Amygdala (tissue), 56 donors: Measurements from ENCODE around the gene CSTPP1.
"Not testable (repeated sequence)": the region's sequence is repeated elsewhere in the genome, so short reads cannot be mapped to it uniquely, and the experiment has no call there.

Experiments used
- DNase-seq, 56 donors: peaks; one replicate each; lab custom pipeline; 2025; lab: John Stamatoyannopoulos, UW

Gene CSTPP1

DNA sequence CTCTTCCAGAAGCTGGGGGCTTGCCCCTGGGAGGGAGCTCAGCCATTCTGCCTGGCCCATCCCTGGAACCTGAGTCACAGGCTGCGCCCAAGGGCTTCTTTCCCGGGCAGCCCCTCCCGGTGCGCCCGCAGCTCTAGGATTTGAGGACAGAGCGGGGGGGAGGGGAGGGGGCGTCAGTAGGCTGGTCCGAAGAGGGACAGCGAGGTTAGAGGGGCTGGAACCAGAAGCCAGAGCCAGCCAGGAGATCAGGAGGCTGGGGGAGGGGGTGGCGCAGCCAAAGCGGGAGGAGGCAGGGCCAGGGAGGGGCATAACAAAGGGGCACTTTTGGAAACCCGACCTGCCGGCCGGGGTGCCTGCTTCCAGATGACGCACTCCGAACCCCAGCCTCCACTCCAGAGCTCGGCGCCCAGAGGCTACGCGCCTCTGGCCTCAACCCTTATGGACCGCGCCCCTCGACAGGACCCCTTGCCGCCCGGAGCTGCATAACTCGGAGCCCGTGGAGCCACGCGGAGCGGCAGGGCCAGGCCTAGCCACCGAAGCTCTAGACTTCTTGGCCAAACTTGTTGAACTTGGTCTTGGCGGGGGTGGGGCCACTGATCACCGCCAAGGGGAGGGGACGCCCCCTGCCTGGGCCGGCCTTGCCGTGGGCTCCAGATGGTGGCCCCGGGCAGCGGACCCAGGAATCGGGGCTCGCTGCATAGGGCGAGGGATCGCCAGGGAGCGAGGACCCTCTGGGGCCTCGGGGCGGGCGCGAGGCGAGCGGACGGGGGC lies 248.9 kb downstream of the CSTPP1 start:
- peak in 27 of 56 donors; percentile 10 to 72 (median 53) for DNase-seq

DNA sequence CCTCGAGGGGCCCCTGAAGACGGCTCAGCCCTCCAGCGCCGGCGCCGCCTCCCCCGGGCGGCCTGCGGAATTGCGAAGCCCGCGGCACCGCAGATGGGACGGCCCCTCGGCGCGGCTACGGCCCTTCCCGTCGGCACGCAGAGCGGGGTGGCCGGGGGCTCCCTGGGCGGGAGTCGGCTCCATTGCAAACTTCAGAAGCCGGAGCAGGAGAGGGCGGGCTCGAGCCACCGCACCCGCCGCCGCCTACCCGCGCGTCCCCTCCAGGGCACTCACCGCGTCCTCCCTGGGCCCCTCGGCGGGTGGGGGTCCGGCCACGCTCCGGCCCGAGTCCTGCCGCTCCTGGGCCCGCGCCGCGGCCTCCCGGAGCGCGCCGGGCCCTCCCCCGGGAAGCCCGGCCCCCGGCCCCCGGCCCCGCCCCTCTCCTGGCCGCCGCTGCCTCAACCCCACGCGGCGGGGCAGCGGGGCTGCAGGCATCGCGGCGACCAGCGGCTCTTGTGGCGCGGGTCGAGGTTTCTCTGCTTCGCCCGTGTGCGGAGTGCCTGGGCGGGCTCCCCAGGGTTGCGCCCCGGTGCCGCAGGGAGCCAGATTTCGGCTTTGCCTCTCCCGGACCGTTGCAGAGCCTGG lies 249.6 kb downstream of the CSTPP1 start, which contains the start of gene PACSIN3:
Gene PACSIN3, minus strand, starts transcription at position 359 of the 624 bp plus-strand sequence. CDS start 3,707 bp downstream, outside the sequence.
- peak in 11 of 56 donors; percentile 14 to 60 (median 35) for DNase-seq

DNA sequence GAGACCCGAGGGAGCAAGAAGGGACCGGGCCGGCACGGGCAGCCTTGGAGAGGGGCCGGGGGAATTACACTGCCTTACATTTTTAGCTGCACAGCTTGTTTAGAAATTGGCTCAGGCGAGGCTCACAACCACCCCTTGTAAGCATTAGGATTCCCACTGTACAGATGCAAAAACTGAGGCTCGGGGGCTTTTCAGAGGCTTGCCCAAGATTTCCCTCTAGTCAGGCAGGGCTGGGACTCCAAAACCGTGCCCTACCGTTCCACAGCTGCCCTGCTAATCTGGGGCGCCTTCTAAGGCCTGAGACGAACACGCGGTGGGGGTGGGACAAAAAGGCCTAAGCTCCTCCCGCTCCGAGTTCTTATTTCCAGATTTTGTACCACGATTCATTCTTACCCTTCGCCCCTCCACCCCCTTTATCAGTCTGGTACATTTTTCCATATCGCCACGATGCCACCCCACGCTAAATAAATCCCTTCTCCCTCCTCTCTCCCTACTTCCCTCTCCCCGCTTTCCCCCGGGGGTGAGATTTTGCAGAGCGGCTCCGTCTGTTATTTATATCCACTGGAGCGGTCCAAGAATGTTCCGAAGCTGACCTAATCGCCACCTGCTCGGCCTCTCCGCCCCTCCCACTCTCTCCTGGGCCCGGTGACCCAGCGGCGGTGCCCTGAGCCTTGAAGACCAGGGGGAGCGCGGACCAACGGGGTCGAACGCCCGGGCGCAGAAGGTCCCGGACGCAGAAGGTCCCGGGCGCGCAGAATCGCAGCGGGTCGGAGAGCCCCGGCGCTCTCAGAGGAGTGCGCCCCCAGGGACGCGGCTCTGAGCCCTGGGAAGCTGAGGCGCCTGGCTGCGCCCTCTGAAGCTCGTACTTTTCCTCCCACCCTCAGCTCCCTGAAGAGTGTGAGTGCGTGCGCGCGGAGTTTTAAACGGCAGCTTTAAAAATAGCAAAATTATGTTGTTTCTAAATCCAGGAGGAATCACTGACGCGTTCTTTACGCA lies 250.4 kb downstream of the CSTPP1 start:
- peak in 17 of 56 donors; percentile 16 to 62 (median 34) for DNase-seq

DNA sequence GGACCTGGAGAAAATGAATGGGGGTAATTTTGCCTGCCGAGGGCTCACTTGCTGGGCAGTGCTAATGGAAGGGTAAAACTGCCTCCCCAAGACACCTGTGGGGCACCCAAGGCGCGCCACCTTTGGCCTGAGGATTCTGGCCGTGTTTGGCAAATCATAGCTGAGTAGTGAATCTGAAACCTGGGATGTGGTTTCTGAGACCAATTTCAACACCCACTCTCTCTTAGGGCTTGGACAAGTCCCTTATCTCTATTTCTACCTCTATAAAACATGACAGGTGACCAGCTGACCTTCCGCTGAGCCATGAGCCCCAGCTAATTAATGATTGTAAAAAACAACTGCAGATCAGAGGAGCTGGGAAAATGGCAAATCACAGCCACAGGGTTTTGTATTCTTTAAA lies 251.2 kb downstream of the CSTPP1 start:
- no peak for DNase-seq

DNA sequence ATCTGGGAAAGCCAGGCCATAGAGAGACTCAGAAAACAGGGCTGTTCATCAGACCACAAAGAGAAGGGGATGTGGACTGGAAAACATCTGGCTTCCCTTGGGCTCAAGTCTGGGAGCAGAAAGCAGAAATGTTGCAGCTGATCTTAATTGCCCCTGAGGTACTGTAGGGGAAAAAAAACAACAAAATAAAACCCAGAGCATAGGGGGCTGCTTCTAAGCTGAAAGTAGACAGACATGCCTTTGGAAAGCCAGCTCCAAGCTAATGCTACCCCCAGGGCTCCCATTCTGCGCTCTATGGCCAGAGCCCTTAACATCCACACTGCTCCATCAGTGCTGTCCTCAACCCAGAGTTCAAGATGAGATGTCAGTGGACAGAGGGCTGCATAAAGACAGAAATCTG lies 251.7 kb downstream of the CSTPP1 start:
- no peak for DNase-seq

DNA sequence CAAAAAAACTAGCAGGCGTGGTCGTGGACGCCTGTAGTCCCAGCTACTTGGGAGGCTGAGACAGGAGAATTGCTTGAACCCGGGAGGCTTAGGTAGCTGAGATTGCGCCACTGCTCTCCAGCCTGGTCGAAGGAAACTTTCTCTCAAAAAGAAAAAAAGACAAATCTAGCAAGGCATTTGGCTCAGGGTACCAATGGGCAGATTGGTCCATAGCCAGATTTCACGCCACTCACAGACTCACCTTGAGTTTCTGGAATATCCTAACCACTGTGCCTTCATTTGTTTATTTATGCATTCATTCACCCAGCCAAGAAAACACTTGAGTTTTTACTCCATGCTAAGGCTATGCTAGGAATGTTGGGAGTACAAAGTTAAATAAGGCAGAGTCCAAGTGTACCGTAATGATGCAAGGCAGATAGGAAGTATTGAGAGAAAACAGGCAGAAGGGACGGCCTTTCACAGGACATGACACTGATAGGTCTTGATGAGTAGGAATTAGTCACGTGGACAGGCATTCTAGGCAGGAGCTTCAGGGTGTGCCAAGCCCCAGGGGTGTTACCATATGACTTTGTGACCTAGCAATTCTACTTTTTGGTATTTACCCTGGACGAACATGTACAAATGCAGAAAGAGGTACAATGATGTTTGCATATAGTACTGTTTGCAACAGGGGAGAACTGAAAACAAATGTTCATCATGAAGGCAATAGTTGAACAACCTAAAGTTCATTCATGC lies 252.7 kb downstream of the CSTPP1 start:
- no peak for DNase-seq

DNA sequence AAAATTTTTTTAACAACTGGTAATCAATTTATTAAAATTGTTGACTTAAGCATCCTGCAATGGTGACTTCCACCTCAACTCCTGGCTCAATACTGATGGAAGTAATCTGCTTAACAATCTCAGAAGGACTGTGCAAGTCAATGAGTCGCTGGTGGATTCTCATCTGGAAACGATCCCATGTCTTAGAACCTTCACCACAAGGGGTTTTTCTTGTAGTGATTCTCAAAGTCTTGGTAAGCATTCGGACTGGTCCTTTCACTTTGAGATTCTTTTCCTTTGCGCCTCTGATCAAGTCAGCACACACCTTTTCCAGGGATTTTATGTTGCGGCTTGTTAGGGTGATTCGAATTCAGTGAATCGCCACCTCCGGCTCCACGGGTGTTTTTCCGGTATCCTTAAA lies 254.6 kb downstream of the CSTPP1 start:
- DNase-seq, result not testable (repeated sequence)

DNA sequence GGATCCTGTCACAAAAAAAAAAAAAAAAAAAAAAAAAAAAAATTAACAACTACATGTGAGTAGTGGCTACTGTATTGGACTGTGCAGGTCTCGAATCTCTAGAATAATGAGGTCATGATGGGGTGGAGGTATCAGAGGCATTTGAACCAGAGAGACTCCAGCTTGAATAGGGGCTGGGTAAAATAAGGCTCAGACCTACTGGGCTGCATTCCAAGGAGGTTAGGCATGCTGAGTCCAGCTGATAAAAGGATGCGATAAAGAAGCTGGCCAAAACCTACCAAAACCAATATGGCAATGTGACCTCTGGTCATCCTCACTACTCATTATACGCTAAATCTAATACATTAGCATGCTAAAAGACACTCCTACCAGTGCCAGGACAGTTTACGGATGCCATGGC lies 255.6 kb downstream of the CSTPP1 start:
- no peak for DNase-seq

DNA sequence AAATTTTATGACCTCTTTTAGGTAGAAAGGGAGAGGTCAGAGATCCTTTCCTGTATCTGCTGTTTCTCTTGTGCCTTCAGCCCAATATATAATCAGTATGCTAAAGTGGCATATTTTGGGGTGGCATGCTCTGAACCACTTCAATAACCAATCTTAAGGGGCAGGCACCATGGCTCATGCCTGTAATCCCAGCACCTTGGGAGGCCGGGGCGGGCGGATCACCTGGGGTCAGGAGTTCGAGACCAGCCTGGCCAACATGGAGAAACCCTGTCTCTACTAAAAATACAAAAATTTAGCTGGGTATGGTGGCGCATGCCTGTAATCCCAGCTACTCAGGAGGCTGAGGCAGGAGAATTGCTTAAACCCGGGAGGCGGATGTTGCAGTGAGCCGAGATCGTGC lies 261.6 kb downstream of the CSTPP1 start:
- DNase-seq, result not testable (repeated sequence)

DNA sequence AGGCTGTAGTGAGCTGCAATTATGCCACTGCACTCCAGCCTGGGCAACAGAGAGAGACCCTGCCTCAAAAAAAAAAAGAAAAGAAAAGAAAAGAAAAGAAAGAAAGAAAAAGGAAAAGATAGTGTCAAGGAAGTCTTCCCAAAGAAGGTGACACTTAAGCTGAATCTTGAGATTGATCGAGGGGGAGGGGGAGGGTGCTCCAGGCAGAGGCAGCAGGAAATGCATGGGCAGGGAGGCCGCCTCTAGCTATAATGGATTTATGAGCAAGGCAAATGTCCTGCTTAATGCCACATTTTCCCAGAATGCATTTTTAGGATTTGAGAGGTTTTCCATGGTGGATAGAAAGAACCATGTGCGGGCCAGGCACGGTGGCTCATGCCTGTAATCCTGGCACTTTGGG lies 264.5 kb downstream of the CSTPP1 start:
- DNase-seq, result no peak

DNA sequence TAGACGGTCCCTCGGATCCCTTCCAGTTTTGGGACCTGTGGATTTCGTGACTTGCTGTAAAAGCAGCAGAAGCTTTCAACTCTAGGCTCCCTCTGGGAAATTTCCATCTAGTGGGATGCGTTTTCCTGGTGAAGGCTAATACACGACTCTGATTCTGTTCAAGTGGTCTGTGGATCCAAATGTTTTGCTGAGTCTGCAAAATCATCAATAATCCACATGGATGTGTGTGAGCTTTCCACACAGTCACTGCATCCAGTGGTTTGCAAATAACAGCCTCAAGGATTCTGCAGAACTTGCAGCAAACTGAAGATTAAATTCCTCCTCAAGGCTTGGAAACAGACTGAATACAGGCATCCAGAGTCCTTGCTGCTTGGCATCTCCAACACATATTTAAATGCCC lies 266.0 kb downstream of the CSTPP1 start:
- DNase-seq, result no peak

DNA sequence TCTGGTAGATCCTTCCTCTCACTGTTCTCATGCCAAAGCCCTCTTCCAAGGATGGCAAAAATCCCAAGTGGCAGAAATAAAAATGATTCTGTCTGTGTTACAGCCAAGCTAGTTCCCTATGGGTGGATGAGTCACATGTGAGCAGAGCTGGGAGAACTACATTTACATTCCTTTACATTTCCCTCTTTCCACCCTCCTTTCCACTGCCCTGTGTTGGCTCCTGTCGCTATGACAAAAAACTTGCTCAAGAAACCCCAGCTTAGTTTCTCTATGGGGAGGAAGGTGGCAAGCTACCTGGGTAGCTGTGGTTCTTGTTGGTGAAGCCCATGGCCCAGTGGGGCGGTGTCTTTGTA lies 268.1 kb downstream of the CSTPP1 start:
- peak in 1 of 56 donors; percentile 14 for DNase-seq

DNA sequence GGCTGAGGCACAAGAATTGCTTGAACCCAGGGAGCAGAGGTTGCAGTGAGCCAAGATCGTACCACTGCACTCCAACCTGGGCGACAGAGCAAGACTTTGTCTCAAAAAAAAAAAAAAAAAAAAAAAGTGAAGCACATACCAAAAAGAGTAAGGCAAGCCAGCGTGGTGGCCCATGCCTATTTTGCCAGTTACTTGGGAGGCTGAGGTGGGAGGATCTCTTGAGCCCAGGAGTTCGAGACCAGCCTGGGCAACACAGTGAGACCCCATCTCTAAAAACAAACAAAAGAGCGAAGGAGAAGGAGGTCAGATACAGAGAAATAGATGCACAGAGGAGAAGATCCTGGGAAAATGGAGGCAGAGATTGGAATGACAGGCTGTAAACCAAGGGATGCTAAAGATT lies 270.0 kb downstream of the CSTPP1 start:
- not testable (repeated sequence) for DNase-seq

DNA sequence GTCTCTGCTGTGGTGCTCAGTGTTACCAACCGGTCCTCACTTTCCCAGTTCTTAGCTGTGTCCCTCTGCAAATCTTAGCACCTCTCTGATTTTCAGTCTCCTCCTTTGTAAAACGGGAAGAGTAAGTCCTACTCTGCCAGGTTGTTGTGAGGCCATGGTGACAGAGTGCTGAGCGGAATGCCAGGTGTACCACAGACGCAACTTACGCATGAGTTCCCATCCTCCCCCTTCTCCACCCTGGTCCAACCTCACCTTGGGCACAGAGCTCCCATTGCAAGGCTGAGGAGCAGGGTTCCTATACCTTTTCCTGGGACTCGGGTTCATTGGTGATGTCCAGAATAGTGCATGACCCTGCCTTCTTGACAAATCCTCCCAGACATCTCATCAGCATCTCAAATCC lies 270.9 kb downstream of the CSTPP1 start:
- no peak for DNase-seq

DNA sequence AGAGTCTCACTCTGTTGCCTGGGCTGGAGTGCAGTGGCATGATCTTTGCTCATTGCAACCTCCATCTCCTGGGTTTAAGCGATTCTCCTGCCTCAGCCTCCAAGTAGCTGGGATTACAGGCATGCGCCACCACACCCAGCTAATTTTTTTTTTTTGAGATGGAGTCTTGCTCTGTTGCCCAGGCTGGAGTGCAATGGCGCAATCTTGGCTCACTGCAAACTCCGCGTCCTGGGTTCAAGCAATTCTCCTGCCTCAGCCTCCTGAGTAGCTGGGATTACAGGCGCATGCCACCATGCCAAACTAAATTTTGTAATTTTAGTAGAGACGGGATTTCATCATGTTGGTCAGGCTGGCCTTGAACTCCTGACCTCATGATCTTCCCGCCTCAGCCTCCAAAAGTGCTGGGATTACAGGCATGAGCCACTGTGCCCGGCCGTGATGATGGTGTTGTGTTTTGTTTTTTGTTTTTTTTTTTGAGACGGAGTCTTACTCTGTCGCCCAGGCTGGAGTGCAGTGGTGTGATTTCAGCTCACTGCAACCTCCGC lies 271.5 kb downstream of the CSTPP1 start:
- DNase-seq, result not testable (repeated sequence)

DNA sequence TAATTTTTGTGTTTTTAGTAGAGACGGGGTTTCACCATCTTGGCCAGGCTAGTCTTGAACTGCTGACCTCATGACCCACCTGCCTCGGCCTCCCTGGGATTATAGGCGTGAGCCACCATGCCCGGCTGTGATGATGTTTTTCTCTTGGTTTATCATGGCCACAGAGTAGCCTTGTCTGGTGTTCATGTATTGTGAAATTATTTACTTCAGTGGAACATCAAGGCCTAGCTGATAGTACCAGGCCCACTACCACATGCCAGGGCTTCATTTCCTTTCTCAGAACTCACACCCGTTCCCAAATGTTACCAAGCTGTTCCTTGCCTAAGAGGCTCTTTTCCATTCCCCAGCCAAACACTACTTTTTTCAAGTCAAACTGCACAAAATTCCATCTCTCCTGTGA lies 272.1 kb downstream of the CSTPP1 start:
- no peak for DNase-seq
